B cell (primary cell): ENCODE results near the gene SEC24B.

Experiments used
- EZH2 ChIP-seq: IDR thresholded peaks from 2 replicates; pipeline ENCODE4 v1.6.1; 2012; ENCODE audit warnings: borderline replicate concordance, low read depth, mild to moderate bottlenecking, moderate library complexity, low read length; ENCODE audit not compliant: insufficient read depth, poor library complexity, severe bottlenecking
- TF ChIP-seq, protein P1 (sequence below): fragments of 200-600 bp; IDR thresholded peaks from one replicate; pipeline ENCODE4 v1.8.0; 2022; ENCODE audit warnings: antibody characterized with exemption, mild to moderate bottlenecking

DNA sequence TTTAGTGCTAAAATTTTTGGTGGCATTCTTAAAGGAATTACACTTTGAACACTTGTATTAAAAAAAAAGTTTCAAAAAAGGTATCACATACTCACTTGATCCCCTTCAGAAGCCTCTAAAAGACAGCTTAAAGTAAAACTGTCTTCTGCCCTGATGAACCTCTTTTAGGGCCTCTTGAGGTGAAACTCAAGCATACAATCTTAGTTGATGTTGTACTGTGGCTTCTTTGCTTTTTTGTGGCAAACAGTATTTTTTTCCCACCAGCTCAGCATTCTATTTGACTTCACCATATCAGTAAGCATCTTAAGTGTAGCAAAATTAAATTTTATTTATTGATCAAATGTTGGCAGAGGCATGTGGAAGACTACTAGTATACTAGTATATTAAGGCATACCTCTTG, 13.7 kb downstream of the SEC24B start:
- TF ChIP-seq, protein P1, sequence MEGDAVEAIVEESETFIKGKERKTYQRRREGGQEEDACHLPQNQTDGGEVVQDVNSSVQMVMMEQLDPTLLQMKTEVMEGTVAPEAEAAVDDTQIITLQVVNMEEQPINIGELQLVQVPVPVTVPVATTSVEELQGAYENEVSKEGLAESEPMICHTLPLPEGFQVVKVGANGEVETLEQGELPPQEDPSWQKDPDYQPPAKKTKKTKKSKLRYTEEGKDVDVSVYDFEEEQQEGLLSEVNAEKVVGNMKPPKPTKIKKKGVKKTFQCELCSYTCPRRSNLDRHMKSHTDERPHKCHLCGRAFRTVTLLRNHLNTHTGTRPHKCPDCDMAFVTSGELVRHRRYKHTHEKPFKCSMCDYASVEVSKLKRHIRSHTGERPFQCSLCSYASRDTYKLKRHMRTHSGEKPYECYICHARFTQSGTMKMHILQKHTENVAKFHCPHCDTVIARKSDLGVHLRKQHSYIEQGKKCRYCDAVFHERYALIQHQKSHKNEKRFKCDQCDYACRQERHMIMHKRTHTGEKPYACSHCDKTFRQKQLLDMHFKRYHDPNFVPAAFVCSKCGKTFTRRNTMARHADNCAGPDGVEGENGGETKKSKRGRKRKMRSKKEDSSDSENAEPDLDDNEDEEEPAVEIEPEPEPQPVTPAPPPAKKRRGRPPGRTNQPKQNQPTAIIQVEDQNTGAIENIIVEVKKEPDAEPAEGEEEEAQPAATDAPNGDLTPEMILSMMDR = no peak
- TF ChIP-seq EZH2 = no peak
